MCF 10A (cell line): ENCODE measurements around the gene ATP5PB. TPM values are rescaled to one million over a fixed set of nuclear protein-coding genes. Genes with fewer than 3 reads are reported as not detected.

Experiments used
- BruUV-seq: library from RNA; stranded (reverse); fragments of 400-500 nt; replicated peaks from 2 replicates; lab custom pipeline; 2021; lab: Mats Ljungman, UMichigan
- CTCF ChIA-PET: fragments of 300-600 bp; sonication (Branson Sonifier 250); formaldehyde crosslinking; extraction: SDS; loops from one replicate; lab custom pipeline; 2021; ENCODE audit warnings: antibody characterized with exemption, inconsistent platforms; lab: Yijun Ruan, JAX
- POLR2A ChIA-PET: fragments of 300-600, 350-650 bp; sonication (Branson Sonifier 250); formaldehyde crosslinking; extraction: SDS; loops from one replicate; lab custom pipeline; 2020; ENCODE audit warnings: antibody characterized with exemption, inconsistent platforms; lab: Yijun Ruan, JAX
- DNase-seq: peaks from one replicate; pipeline ENCODE4 v3.0.0-alpha.2; 2018; ENCODE audit not compliant: unreplicated experiment
- H3K27ac Mint-ChIP-seq: one replicate; pipeline ENCODE4 v1.8.0; 2022; ENCODE audit warnings: mild to moderate bottlenecking, low read depth, mixed read lengths; ENCODE audit not compliant: unreplicated experiment
- H3K27me3 Mint-ChIP-seq: one replicate; pipeline ENCODE4 v1.8.0; 2022; ENCODE audit warnings: mixed read lengths; ENCODE audit not compliant: insufficient read depth, unreplicated experiment
- H3K36me3 Mint-ChIP-seq: one replicate; pipeline ENCODE4 v1.8.0; 2022; ENCODE audit warnings: mild to moderate bottlenecking, moderate library complexity, mixed read lengths; ENCODE audit not compliant: insufficient read depth, unreplicated experiment
- H3K4me1 Mint-ChIP-seq: one replicate; pipeline ENCODE4 v1.8.0; 2022; ENCODE audit warnings: mixed read lengths; ENCODE audit not compliant: insufficient read depth, unreplicated experiment
- H3K4me3 Mint-ChIP-seq: one replicate; pipeline ENCODE4 v1.8.0; 2022; ENCODE audit warnings: mild to moderate bottlenecking, moderate library complexity, mixed read lengths; ENCODE audit not compliant: unreplicated experiment
- H3K9me3 Mint-ChIP-seq: one replicate; pipeline ENCODE4 v1.8.0; 2022; ENCODE audit warnings: mixed read lengths; ENCODE audit not compliant: unreplicated experiment
- CTCF ChIP-seq: fragments of 200-600 bp; IDR thresholded peaks from one replicate; pipeline ENCODE4 v1.8.0; 2022; ENCODE audit warnings: antibody characterized with exemption, mild to moderate bottlenecking; ENCODE audit not compliant: unreplicated experiment
- intact Hi-C: fragments of 100-400 bp; cut with micrococcal nuclease; formaldehyde crosslinking; loops from 2 replicates; pipeline ENCODE4 v1.14.1; 2022
- total RNA-seq: library from RNA; stranded (reverse); gene quantifications from 2 replicates; pipeline ENCODE4 v1.2.3, GENCODE V29; 2022

The ATP5PB gene
- total RNA-seq, 1 experiment from 2014 or later, result 348 TPM

- Mint-ChIP-seq H3K27ac (no peak overlapping the region), H3K9me3 (no peaks in the 10 kb centered on the region), H3K4me1 (no peaks in the 10 kb centered on the region), H3K27me3 (peaks cover 6% of the 10 kb centered on the region), H3K36me3 (no peaks in the 10 kb centered on the region), H3K4me3 (no peak overlapping the region)
- no TSS peak for BruUV-seq
- no peak for DNase-seq
- CTCF ChIA-PET, result interaction anchor here (0.6 to 2.4 kb wide), 5 partner anchors 10 to 1590 kb away, joined by 3 to 6 read pairs (median 3); no protein-coding TSS in a partner anchor
- intact Hi-C loops, result no loop called here
- no peak for TF ChIP-seq CTCF
- POLR2A ChIA-PET, result interaction anchor here (0.6 kb wide), 1 partner anchor 95 kb away, joined by 3 read pairs; no protein-coding TSS in a partner anchor
Observed at GRCh38 chr1:111488669-111489068, 39.4 kb downstream of the ATP5PB start.

- Mint-ChIP-seq H3K4me3 (no peak overlapping the region), H3K4me1 (no peaks in the 10 kb centered on the region), H3K36me3 (no peaks in the 10 kb centered on the region), H3K27me3 (peaks cover 15% of the 10 kb centered on the region), H3K27ac (no peak overlapping the region), H3K9me3 (peaks cover 7% of the 10 kb centered on the region)
- TF ChIP-seq CTCF, result no peak
- no peak for DNase-seq
- ChIA-PET CTCF (interaction anchor here (0.7 to 2.4 kb wide), 3 partner anchors 9 to 249 kb away, joined by 3 to 6 read pairs (median 4); partner anchors contain the start of gene INKA2), POLR2A (interaction anchor here (0.5 to 1.5 kb wide), 3 partner anchors 14 to 131 kb away, joined by 3 to 4 read pairs (median 4); partner anchors contain the start of genes ADORA3 and TMIGD3)
- intact Hi-C loops, result no loop called here
- BruUV-seq, result no TSS peak
Observed at GRCh38 chr1:111489604-111490003, 40.3 kb downstream of the ATP5PB start.

- H3K36me3 Mint-ChIP-seq, result no peaks in the 10 kb centered on the region
- no peak overlapping the region for H3K4me3 Mint-ChIP-seq
- H3K4me1 Mint-ChIP-seq, result no peaks in the 10 kb centered on the region
- BruUV-seq, result no TSS peak
- TF ChIP-seq CTCF, result no peak
- H3K27ac Mint-ChIP-seq, result no peak overlapping the region
- H3K27me3 Mint-ChIP-seq, result peaks cover 21% of the 10 kb centered on the region
- peaks cover 7% of the 10 kb centered on the region for H3K9me3 Mint-ChIP-seq
- ChIA-PET POLR2A (interaction anchor here (0.5 to 1.5 kb wide), 3 partner anchors 13 to 130 kb away, joined by 3 to 4 read pairs (median 4); partner anchors contain the start of genes ADORA3 and TMIGD3), CTCF (interaction anchor here (0.8 to 2.4 kb wide), 2 partner anchors 8 to 249 kb away, joined by 4 to 6 read pairs; partner anchors contain the start of gene INKA2)
- intact Hi-C loops, result no loop called here
- no peak for DNase-seq
Observed at GRCh38 chr1:111490220-111490619, 41.0 kb downstream of the ATP5PB start.

GRCh38 chr1:111491070-111491469, 41.8 kb downstream of the ATP5PB start:
- no peak for TF ChIP-seq CTCF
- intact Hi-C loops, result no loop called here
- no TSS peak for BruUV-seq
- Mint-ChIP-seq H3K9me3 (peaks cover 14% of the 10 kb centered on the region), H3K27ac (no peak overlapping the region), H3K4me1 (no peaks in the 10 kb centered on the region), H3K27me3 (peaks cover 30% of the 10 kb centered on the region), H3K36me3 (no peaks in the 10 kb centered on the region), H3K4me3 (no peak overlapping the region)
- ChIA-PET CTCF (interaction anchor here (0.6 kb wide), 1 partner anchor 160 kb away, joined by 4 read pairs; no protein-coding TSS in a partner anchor), POLR2A (interaction anchor here (1.5 kb wide), 1 partner anchor 17 kb away, joined by 4 read pairs; no protein-coding TSS in a partner anchor)
- DNase-seq, result no peak
